HepG2 (cell line): ENCODE data around the gene IGF2BP1. TPM values are rescaled to one million over a fixed set of nuclear protein-coding genes. Genes with fewer than 3 reads are reported as not detected.

ENCODE experiments used
- CEBPB ChIP-seq: IDR thresholded peaks from 2 replicates; pipeline ENCODE4 v1.6.1; 2011; ENCODE audit warnings: low read depth, low read length, improper control_type of control experiment, borderline replicate concordance
- CEBPZ ChIP-seq: IDR thresholded peaks from 2 replicates; pipeline ENCODE4 v1.6.1; 2012; ENCODE audit warnings: low read length, improper control_type of control experiment
- FOSL1 ChIP-seq: sonication (generic); formaldehyde crosslinking; IDR thresholded peaks from 2 replicates; pipeline ENCODE4 v1.9.0; 2021; ENCODE audit warnings: missing genetic modification reagents, borderline replicate concordance
- FOXC1 ChIP-seq: sonication (generic); formaldehyde crosslinking; IDR thresholded peaks from 2 replicates; pipeline ENCODE4 v1.8.0; 2022; ENCODE audit warnings: mild to moderate bottlenecking, missing genetic modification reagents, borderline replicate concordance
- GABPA ChIP-seq, 2 experiments: IDR thresholded peaks; 2 replicates each; pipeline ENCODE4 v1.6.1; 2011 to 2016; ENCODE audit warnings: low read depth in 2 of 2, low read length in 1 of 2, missing biosample characterization in 1 of 2, missing genetic modification characterization in 1 of 2
- GABPB1 ChIP-seq: IDR thresholded peaks from 2 replicates; pipeline ENCODE4 v1.6.1; 2016; ENCODE audit warnings: mild to moderate bottlenecking, missing genetic modification reagents, moderate library complexity, missing compliant biosample characterization
- HDAC1 ChIP-seq: sonication (generic); formaldehyde crosslinking; IDR thresholded peaks from 2 replicates; pipeline ENCODE4 v1.5.1; 2020; ENCODE audit warnings: mild to moderate bottlenecking, missing genetic modification reagents
- HIVEP1 ChIP-seq: sonication (generic); formaldehyde crosslinking; IDR thresholded peaks from 2 replicates; pipeline ENCODE4 v1.4.0; 2020; ENCODE audit warnings: mild to moderate bottlenecking, missing genetic modification reagents
- HNRNPH1 ChIP-seq: fragments of 200-400 bp; formaldehyde crosslinking; optimal IDR thresholded peaks from 2 replicates; pipeline ENCODE3; 2017; ENCODE audit warnings: mild to moderate bottlenecking, low read depth, low read length
- REPIN1 ChIP-seq: sonication (generic); formaldehyde crosslinking; IDR thresholded peaks from 2 replicates; pipeline ENCODE4 v1.8.0; 2022; ENCODE audit warnings: missing genetic modification reagents, low read depth, mild to moderate bottlenecking, borderline replicate concordance
- RORA ChIP-seq: sonication (generic); formaldehyde crosslinking; IDR thresholded peaks from 2 replicates; pipeline ENCODE4 v1.5.0; 2020; ENCODE audit warnings: mild to moderate bottlenecking, missing genetic modification reagents, moderate library complexity
- SETDB1 ChIP-seq: sonication (generic); formaldehyde crosslinking; IDR thresholded peaks from 2 replicates; pipeline ENCODE4 v1.5.1; 2020; ENCODE audit warnings: missing genetic modification reagents, mild to moderate bottlenecking, borderline replicate concordance
- THAP7 ChIP-seq: sonication (generic); formaldehyde crosslinking; IDR thresholded peaks from 2 replicates; pipeline ENCODE4 v1.8.1; 2023; ENCODE audit warnings: mild to moderate bottlenecking, missing genetic modification reagents
- XBP1 ChIP-seq: sonication (generic); formaldehyde crosslinking; IDR thresholded peaks from 2 replicates; pipeline ENCODE4 v1.5.0; 2020; ENCODE audit warnings: missing genetic modification reagents
- ZBTB4 ChIP-seq: sonication (generic); formaldehyde crosslinking; IDR thresholded peaks from 2 replicates; pipeline ENCODE4 v1.4.0; 2020; ENCODE audit warnings: missing genetic modification reagents, mild to moderate bottlenecking, borderline replicate concordance
- ZMAT5 ChIP-seq: sonication (generic); formaldehyde crosslinking; IDR thresholded peaks from 2 replicates; pipeline ENCODE4 v1.5.0; 2020; ENCODE audit warnings: mild to moderate bottlenecking, low read depth, missing genetic modification reagents, borderline replicate concordance
- ZNF530 ChIP-seq: sonication (generic); formaldehyde crosslinking; IDR thresholded peaks from 2 replicates; pipeline ENCODE4 v1.5.0; 2020; ENCODE audit warnings: low read depth, mild to moderate bottlenecking, missing genetic modification reagents
- ZNF572 ChIP-seq: sonication (generic); formaldehyde crosslinking; IDR thresholded peaks from 2 replicates; pipeline ENCODE4 v1.5.1; 2020; ENCODE audit warnings: mild to moderate bottlenecking, missing genetic modification reagents
- ZNF773 ChIP-seq: sonication (generic); formaldehyde crosslinking; IDR thresholded peaks from 2 replicates; pipeline ENCODE4 v1.4.0; 2020; ENCODE audit warnings: missing genetic modification reagents, borderline replicate concordance
- polyA plus RNA-seq, 8 experiments: library from polyadenylated mRNA; depleted of rRNA in 3 of 8; stranded (reverse) in 7 of 8; unstranded in 1 of 8; fragments of >200 nt; fragmentation: Illumina TruSeq in 4 of 8; extraction: Trizol in 4 of 8; gene quantifications; 2 replicates each; pipeline versions ENCODE4 v1.2.1 to v1.2.3, GENCODE V29; 2011 to 2016; ENCODE audit warnings: low read depth in 4 of 8, missing spikeins in 1 of 8, mixed read lengths in 1 of 8; ENCODE audit not compliant: insufficient read depth in 1 of 8
- total RNA-seq, 5 experiments: library from RNA; depleted of rRNA; stranded (reverse); fragments of >200 nt; fragmentation: Illumina TruSeq; extraction: Trizol; gene quantifications; 2 replicates each; pipeline ENCODE4 v1.2.3, GENCODE V29; 2016; ENCODE audit warnings: low read depth in 1 of 5

The IGF2BP1 gene
- total and polyA plus RNA-seq, 2 of the 13 experiments (the other 11 are each of a cell fraction or from before 2014, with no cell fraction given): 29.7 to 75.1 TPM

- TF ChIP-seq REPIN1: no peak
- no peak for TF ChIP-seq ZNF530
- no peak for TF ChIP-seq GABPA (IDR thresholded peaks at IDR 0.05; ENCODE audit: low read depth, low read length)
- TF ChIP-seq GABPA (CRISPR knock-in tag; IDR thresholded peaks at IDR 0.05; ENCODE audit: low read depth): no peak
- no peak for TF ChIP-seq ZMAT5 (CRISPR knock-in tag)
- no peak for TF ChIP-seq HIVEP1
- 0 out of 2 replicates have a peak, but pooled peaks have one; percentile 23 for TF ChIP-seq HDAC1
- TF ChIP-seq GABPB1 (CRISPR knock-in tag): peak; percentile 29; the same call in 1 of the 2 replicates
- 0 out of 2 replicates have a peak, but pooled peaks have one; percentile 17 for TF ChIP-seq FOSL1 (CRISPR knock-in tag)
- no peak for TF ChIP-seq XBP1 (CRISPR knock-in tag)
- no peak for TF ChIP-seq THAP7 (CRISPR knock-in tag)
- TF ChIP-seq RORA (CRISPR knock-in tag): no peak
- TF ChIP-seq ZNF773 (CRISPR knock-in tag): no peak
- TF ChIP-seq ZNF572 (CRISPR knock-in tag): no peak
- no peak for TF ChIP-seq FOXC1 (CRISPR knock-in tag)
- no peak for TF ChIP-seq SETDB1 (CRISPR knock-in tag)
- TF ChIP-seq CEBPB: no peak
- no peak for TF ChIP-seq CEBPZ
- TF ChIP-seq HNRNPH1: peak; percentile 26
- TF ChIP-seq ZBTB4: 0 out of 2 replicates have a peak, but pooled peaks have one; percentile 17
Measured at GRCh38 chr17:49035470-49036269, 38.5 kb downstream of the IGF2BP1 start (continued).
